HG02840 (cell line): ENCODE results near the gene PKN1.
A peak's percentile ranks its signal among the peaks of the same experiment; 100 is the strongest.

Source experiments
- ATAC-seq: cut with Tn5 transposase; IDR thresholded peaks from one replicate; pipeline ENCODE4 v1.9.1; 2021; ENCODE audit warnings: mild to moderate bottlenecking, moderate library complexity, moderate number of reproducible peaks; ENCODE audit not compliant: unreplicated experiment, low FRiP score

PKN1 gene

GRCh38 chr19:14507704-14508542 lies 74.8 kb downstream of the PKN1 start:
- no peak for ATAC-seq

- no peak for ATAC-seq
Observed at GRCh38 chr19:14510311-14511228, 77.5 kb downstream of the PKN1 start.

GRCh38 chr19:14511229-14511593 lies 78.1 kb downstream of the PKN1 start:
- no peak for ATAC-seq

GRCh38 chr19:14512406-14512961 lies 79.4 kb downstream of the PKN1 start:
- no peak for ATAC-seq

- no peak for ATAC-seq
Observed at GRCh38 chr19:14514215-14514863, 81.2 kb downstream of the PKN1 start.

GRCh38 chr19:14515501-14516047 lies 82.5 kb downstream of the PKN1 start:
- ATAC-seq: no peak

GRCh38 chr19:14516048-14516534 lies 83.0 kb downstream of the PKN1 start:
- ATAC-seq: no peak

GRCh38 chr19:14516746-14517438 lies 83.8 kb downstream of the PKN1 start:
- no peak for ATAC-seq

- no peak for ATAC-seq
Observed at GRCh38 chr19:14517446-14517839, 84.3 kb downstream of the PKN1 start.

- ATAC-seq: peak; percentile 72
Observed at GRCh38 chr19:14517840-14518505, 84.9 kb downstream of the PKN1 start, which contains the start of gene DNAJB1. Gene DNAJB1, minus strand, starts transcription at chr19:14518397. Its CDS starts 48 bp downstream, at chr19:14518349.

- no peak for ATAC-seq
Observed at GRCh38 chr19:14519245-14519859, 86.2 kb downstream of the PKN1 start.

- ATAC-seq: no peak
Observed at GRCh38 chr19:14519860-14520407, 86.8 kb downstream of the PKN1 start.

GRCh38 chr19:14520543-14520942 lies 87.4 kb downstream of the PKN1 start:
- ATAC-seq: no peak
